ENCODE data around the gene DUSP21. TPM values are rescaled to one million over a fixed set of nuclear protein-coding genes. Genes with fewer than 3 reads are reported as not detected.

The DUSP21 gene
- total RNA-seq, 1 donor from 2014 or later: not detected

- H3K4me1 Mint-ChIP-seq (ENCODE audit: low read depth, unreplicated experiment): peaks cover 3% of the 10 kb centered on the region
- peaks cover 3% of the 10 kb centered on the region for H3K27me3 Mint-ChIP-seq (ENCODE audit: unreplicated experiment)
- DNase-seq: peak; percentile 43
- H3K9me3 Mint-ChIP-seq (ENCODE audit: unreplicated experiment): peaks cover 7% of the 10 kb centered on the region
- H3K36me3 Mint-ChIP-seq (ENCODE audit: unreplicated experiment): no peaks in the 10 kb centered on the region
- H3K4me3 Mint-ChIP-seq (ENCODE audit: unreplicated experiment): peak overlapping the region; percentile 90
- peak overlapping the region; percentile 98 for H3K27ac Mint-ChIP-seq (ENCODE audit: unreplicated experiment)
- no peak for TF ChIP-seq CTCF (IDR thresholded peaks at IDR 0.05; ENCODE audit: partially characterized antibody, unreplicated experiment)
These were observed 28.4 kb downstream of the DUSP21 start for GRCh38 chrX:44871931-44872820.

GRCh38 chrX:44872821-44873414 is 29.1 kb downstream of the DUSP21 start, which contains the start of gene KDM6A:
KDM6A (plus strand) TSS chrX:44873188; CDS start chrX:44873552, 364 bp downstream.
- H3K27me3 Mint-ChIP-seq (ENCODE audit: unreplicated experiment): peaks cover 3% of the 10 kb centered on the region
- peaks cover 7% of the 10 kb centered on the region for H3K9me3 Mint-ChIP-seq (ENCODE audit: unreplicated experiment)
- no peaks in the 10 kb centered on the region for H3K36me3 Mint-ChIP-seq (ENCODE audit: unreplicated experiment)
- H3K27ac Mint-ChIP-seq (ENCODE audit: unreplicated experiment): peak within 1 kb of the TSS; percentile 98
- no peak for TF ChIP-seq CTCF (IDR thresholded peaks at IDR 0.05; ENCODE audit: partially characterized antibody, unreplicated experiment)
- H3K4me1 Mint-ChIP-seq (ENCODE audit: low read depth, unreplicated experiment): peaks cover 3% of the 10 kb centered on the region
- peak; percentile 96 for DNase-seq
- peak within 1 kb of the TSS; percentile 92 for H3K4me3 Mint-ChIP-seq (ENCODE audit: unreplicated experiment)

DNA sequence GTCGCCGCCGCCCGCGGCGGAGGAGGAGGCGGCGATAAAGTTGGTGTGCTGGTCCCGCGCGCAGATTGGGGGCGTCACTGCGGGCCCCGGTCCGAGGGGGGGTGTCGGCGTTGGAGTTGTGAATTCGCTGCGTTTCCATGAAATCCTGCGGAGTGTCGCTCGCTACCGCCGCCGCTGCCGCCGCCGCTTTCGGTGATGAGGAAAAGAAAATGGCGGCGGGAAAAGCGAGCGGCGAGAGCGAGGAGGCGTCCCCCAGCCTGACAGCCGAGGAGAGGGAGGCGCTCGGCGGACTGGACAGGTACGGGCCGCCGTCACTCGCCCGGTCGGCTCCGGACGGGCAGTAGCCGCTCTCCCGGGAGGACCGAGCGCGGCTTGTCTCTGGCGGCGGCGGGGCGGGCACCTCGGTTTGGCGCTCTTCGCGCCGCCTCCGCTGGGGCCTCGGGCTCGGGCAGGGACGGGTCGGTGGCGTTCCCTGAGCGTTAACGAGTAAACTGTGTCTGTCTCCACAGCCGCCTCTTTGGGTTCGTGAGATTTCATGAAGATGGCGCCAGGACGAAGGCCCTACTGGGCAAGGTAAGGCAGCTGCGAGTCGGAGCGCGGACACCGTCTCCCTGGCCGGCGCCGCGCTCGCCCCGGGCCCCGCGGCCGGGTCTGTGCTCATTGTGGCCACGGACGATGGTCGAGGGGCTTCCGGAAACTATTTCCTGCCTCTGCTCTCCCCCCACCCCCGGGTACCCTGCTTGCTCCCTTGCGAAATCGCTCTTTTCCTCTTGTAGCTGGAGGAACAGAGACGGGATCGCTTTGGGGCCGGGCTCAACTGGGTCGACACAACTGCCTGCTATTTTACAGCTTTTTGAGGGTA is 29.8 kb downstream of the DUSP21 start:
- peak overlapping the region; percentile 92 for H3K4me3 Mint-ChIP-seq (ENCODE audit: unreplicated experiment)
- H3K4me1 Mint-ChIP-seq (ENCODE audit: low read depth, unreplicated experiment): peaks cover 3% of the 10 kb centered on the region
- H3K36me3 Mint-ChIP-seq (ENCODE audit: unreplicated experiment): no peaks in the 10 kb centered on the region
- peak overlapping the region; percentile 80 for H3K27ac Mint-ChIP-seq (ENCODE audit: unreplicated experiment)
- DNase-seq: peak; percentile 35
- peaks cover 3% of the 10 kb centered on the region for H3K27me3 Mint-ChIP-seq (ENCODE audit: unreplicated experiment)
- no peak for TF ChIP-seq CTCF (IDR thresholded peaks at IDR 0.05; ENCODE audit: partially characterized antibody, unreplicated experiment)
- peaks cover 7% of the 10 kb centered on the region for H3K9me3 Mint-ChIP-seq (ENCODE audit: unreplicated experiment)

GRCh38 chrX:44874420-44875184 is 30.8 kb downstream of the DUSP21 start:
- H3K4me3 Mint-ChIP-seq (ENCODE audit: unreplicated experiment): peak overlapping the region; percentile 92
- peaks cover 3% of the 10 kb centered on the region for H3K27me3 Mint-ChIP-seq (ENCODE audit: unreplicated experiment)
- H3K4me1 Mint-ChIP-seq (ENCODE audit: low read depth, unreplicated experiment): peaks cover 3% of the 10 kb centered on the region
- H3K36me3 Mint-ChIP-seq (ENCODE audit: unreplicated experiment): no peaks in the 10 kb centered on the region
- peak overlapping the region; percentile 80 for H3K27ac Mint-ChIP-seq (ENCODE audit: unreplicated experiment)
- no peak for TF ChIP-seq CTCF (IDR thresholded peaks at IDR 0.05; ENCODE audit: partially characterized antibody, unreplicated experiment)
- DNase-seq: no peak
- H3K9me3 Mint-ChIP-seq (ENCODE audit: unreplicated experiment): peaks cover 7% of the 10 kb centered on the region
